D721Med (cell line): ENCODE results near the gene FAT1.
"Not testable (repeated sequence)": the region's sequence is repeated elsewhere in the genome, so short reads cannot be mapped to it uniquely, and the experiment has no call there.

Experiments used
- DNase-seq: peaks from one replicate; pipeline ENCODE4 v3.0.0; 2011; ENCODE audit warnings: low spot score; ENCODE audit not compliant: insufficient read length
- FAIRE-seq: peaks from 2 replicates; lab custom pipeline; 2011; peaks lifted over from hg19 to GRCh38; lab: Jason Lieb, UNC
- TF ChIP-seq, protein P1 (sequence below): IDR thresholded peaks from 2 replicates; pipeline ENCODE4 v1.5.1; 2012; ENCODE audit warnings: mild to moderate bottlenecking, control low read depth; ENCODE audit not compliant: insufficient read depth; ENCODE audit errors: missing control alignments

FAT1 gene

DNA sequence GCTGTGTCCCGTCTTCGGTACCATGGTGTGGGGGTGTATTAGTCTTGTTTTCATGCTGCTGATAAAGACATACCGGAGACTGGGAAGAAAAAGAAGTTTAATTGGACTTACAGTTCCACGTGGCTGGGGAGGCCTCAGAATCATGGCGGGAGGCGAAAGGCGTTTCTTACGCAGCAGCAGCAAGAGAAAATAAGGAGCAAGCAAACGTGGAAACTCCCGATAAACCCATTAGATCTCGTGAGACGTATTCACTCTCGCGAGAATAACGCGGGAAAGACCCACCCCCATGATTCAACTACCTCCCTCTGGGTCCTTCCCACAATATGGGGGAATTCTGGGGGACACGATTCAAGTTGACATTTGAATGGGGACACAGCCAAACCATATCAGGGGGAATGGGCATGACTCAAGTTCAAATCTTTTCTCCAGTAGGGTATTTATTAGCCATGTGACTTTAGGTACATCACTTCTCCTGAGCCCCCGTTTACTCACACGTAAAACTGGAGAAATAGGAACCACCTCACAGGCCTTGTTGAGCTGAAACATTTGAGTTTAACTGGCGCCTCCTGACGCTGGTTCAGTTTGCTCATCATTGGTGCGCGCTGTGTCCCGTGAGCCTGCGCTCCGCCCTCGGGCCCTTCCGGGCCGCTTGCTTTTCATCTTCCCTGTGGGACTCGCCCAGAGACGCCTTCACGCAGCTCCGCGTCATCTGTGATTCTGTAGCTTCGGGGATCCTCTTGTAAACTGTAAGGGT, 35.5 kb upstream of the FAT1 start:
- FAIRE-seq: no peak
- TF ChIP-seq, protein P1, sequence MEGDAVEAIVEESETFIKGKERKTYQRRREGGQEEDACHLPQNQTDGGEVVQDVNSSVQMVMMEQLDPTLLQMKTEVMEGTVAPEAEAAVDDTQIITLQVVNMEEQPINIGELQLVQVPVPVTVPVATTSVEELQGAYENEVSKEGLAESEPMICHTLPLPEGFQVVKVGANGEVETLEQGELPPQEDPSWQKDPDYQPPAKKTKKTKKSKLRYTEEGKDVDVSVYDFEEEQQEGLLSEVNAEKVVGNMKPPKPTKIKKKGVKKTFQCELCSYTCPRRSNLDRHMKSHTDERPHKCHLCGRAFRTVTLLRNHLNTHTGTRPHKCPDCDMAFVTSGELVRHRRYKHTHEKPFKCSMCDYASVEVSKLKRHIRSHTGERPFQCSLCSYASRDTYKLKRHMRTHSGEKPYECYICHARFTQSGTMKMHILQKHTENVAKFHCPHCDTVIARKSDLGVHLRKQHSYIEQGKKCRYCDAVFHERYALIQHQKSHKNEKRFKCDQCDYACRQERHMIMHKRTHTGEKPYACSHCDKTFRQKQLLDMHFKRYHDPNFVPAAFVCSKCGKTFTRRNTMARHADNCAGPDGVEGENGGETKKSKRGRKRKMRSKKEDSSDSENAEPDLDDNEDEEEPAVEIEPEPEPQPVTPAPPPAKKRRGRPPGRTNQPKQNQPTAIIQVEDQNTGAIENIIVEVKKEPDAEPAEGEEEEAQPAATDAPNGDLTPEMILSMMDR: no peak
- DNase-seq: no peak

GRCh38 chr4:186757696-186758355, 34.2 kb upstream of the FAT1 start:
- no peak for FAIRE-seq
- TF ChIP-seq, protein P1: no peak
- DNase-seq: no peak

DNA sequence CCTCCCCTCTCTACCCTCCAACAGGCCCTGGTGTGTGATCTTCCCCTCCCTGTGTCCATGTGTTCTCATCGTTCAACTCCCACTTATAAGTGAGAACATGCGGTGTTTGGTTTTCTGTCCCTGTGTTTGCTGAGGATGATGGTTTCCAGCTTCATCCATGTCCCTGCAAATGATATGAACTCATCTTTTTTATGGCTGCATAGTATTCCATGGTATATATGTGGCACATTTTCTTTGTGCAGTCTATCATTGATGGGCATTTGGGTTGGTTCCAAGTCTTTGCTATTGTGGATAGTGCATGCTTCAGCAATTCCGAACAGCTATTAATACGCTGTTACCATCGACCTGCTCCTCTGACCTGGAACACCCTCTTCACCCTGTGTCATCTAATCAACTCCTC, 32.9 kb upstream of the FAT1 start:
- not testable (repeated sequence) for DNase-seq, FAIRE-seq

GRCh38 chr4:186755550-186756519, 32.2 kb upstream of the FAT1 start:
- no peak for DNase-seq
- FAIRE-seq: no peak
- TF ChIP-seq, protein P1: no peak

- no peak for FAIRE-seq
- TF ChIP-seq, protein P1: no peak
- DNase-seq: no peak
These were observed 31.3 kb upstream of the FAT1 start for GRCh38 chr4:186754976-186755375.

- FAIRE-seq (no peak), DNase-seq (no peak)
- TF ChIP-seq, protein P1: no peak
These were observed 28.7 kb upstream of the FAT1 start for GRCh38 chr4:186752325-186752724.

DNA sequence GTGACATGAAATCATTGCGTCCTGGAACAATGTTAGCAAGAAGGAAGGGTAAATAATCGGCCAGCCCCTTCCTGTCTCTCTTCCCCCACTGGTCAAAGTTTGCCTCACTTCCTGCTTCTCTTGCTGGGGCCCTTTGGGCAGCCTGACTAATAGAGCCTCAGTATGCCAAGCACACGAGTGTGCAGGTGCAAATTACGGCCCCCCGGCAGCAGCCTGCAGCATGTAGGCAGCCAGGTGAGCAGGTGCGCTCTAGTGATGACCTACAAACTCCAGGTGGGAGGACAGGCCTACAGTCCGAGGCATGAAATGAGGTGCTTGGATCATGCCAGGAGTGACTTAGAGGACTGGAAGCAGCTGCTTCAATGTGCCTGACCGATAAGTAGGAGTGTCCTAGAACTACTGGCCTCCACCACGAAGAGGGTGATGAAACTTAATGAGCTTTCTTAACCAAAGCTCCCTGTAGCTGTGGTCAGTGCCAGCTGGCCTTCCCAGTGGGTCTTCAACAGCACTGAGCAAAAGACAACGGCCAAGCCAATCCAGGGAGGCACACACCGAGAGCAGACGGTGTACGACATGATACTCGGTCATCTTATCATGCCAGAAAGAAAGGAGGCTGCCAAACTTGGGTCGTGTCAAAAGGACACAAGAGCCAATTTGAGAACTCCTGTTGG, 26.1 kb upstream of the FAT1 start:
- DNase-seq (no peak), FAIRE-seq (no peak)
- TF ChIP-seq, protein P1: no peak
